Measurements from ENCODE around the gene CCDC159.

GRCh38 chr19:11356676-11357550 is 10.6 kb downstream of the CCDC159 start:
- TF ChIP-seq CTCF (IDR thresholded peaks at IDR 0.05) (no peak), EZH2 (IDR thresholded peaks at IDR 0.05) (no peak)

Data from neural progenitor cell (in vitro differentiated cells).